H9 (cell line): ENCODE measurements around the gene KRT28. TPM values are rescaled to one million over a fixed set of nuclear protein-coding genes. Genes with fewer than 3 reads are reported as not detected.

Experiments used
- DNase-seq: peaks from one replicate; pipeline ENCODE4 v3.0.0-alpha.2; 2017
- H2AFZ ChIP-seq: one replicate; pipeline ENCODE4 v1.6.1; 2013; ENCODE audit warnings: mild to moderate bottlenecking, low read length, control low read depth, moderate library complexity
- H2AK5ac ChIP-seq: 2 replicates; pipeline ENCODE4 v1.6.1; 2013; ENCODE audit warnings: low read length, control low read depth, mixed read lengths; ENCODE audit not compliant: insufficient read length
- H2BK120ac ChIP-seq: one replicate; pipeline ENCODE4 v1.6.1; 2013; ENCODE audit warnings: low read depth, mild to moderate bottlenecking, low read length, control low read depth, inconsistent platforms; ENCODE audit not compliant: poor library complexity, severe bottlenecking
- H2BK12ac ChIP-seq: 2 replicates; pipeline ENCODE4 v1.6.1; 2013; ENCODE audit warnings: low read length, control low read depth, mixed read lengths, low read depth; ENCODE audit not compliant: insufficient read length
- H2BK15ac ChIP-seq: 2 replicates; pipeline ENCODE4 v1.6.1; 2013; ENCODE audit warnings: low read depth, low read length, control low read depth
- H2BK20ac ChIP-seq: one replicate; pipeline ENCODE4 v1.6.1; 2013; ENCODE audit warnings: low read depth, mild to moderate bottlenecking, low read length, control low read depth, inconsistent platforms; ENCODE audit not compliant: poor library complexity, severe bottlenecking
- H2BK5ac ChIP-seq: 2 replicates; pipeline ENCODE4 v1.6.1; 2013; ENCODE audit warnings: low read length, control low read depth, mixed read lengths; ENCODE audit not compliant: insufficient read length
- H3K14ac ChIP-seq: 2 replicates; pipeline ENCODE4 v1.6.1; 2013; ENCODE audit warnings: low read length, control low read depth; ENCODE audit not compliant: insufficient read depth
- H3K18ac ChIP-seq: 2 replicates; pipeline ENCODE4 v1.6.1; 2013; ENCODE audit warnings: low read depth, mild to moderate bottlenecking, mixed read lengths, low read length, control low read depth; ENCODE audit not compliant: insufficient read length
- H3K23ac ChIP-seq: 2 replicates; pipeline ENCODE4 v1.6.1; 2013; ENCODE audit warnings: low read length, control low read depth, mixed read lengths, low read depth; ENCODE audit not compliant: insufficient read length
- H3K23me2 ChIP-seq: 2 replicates; pipeline ENCODE4 v1.6.1; 2013; ENCODE audit warnings: low read depth, mild to moderate bottlenecking, mixed read lengths, low read length, control low read depth; ENCODE audit not compliant: insufficient read length, poor library complexity, severe bottlenecking
- H3K27ac ChIP-seq: 2 replicates; pipeline ENCODE4 v1.5.1; 2013; ENCODE audit warnings: low read length, control low read depth, mixed read lengths, low read depth; ENCODE audit not compliant: insufficient read length
- H3K27me3 ChIP-seq: 2 replicates; pipeline ENCODE4 v1.6.1; 2013; ENCODE audit warnings: low read length, control low read depth, inconsistent platforms; ENCODE audit not compliant: insufficient read depth
- H3K4ac ChIP-seq: 2 replicates; pipeline ENCODE4 v1.6.1; 2013; ENCODE audit warnings: low read depth, mild to moderate bottlenecking, control low read depth, inconsistent platforms, low read length, moderate library complexity
- H3K4me1 ChIP-seq: 2 replicates; pipeline ENCODE4 v1.6.1; 2013; ENCODE audit warnings: low read length, control low read depth, inconsistent platforms; ENCODE audit not compliant: insufficient read depth
- H3K4me2 ChIP-seq: 2 replicates; pipeline ENCODE4 v1.6.1; 2013; ENCODE audit warnings: low read length, control low read depth, mixed read lengths; ENCODE audit not compliant: insufficient read length, insufficient read depth
- H3K56ac ChIP-seq: 2 replicates; pipeline ENCODE4 v1.6.1; 2013; ENCODE audit warnings: low read depth, mild to moderate bottlenecking, mixed read lengths, low read length, control low read depth; ENCODE audit not compliant: insufficient read length
- H3K79me1 ChIP-seq: 2 replicates; pipeline ENCODE4 v1.6.1; 2013; ENCODE audit warnings: low read depth, mild to moderate bottlenecking, moderate library complexity, low read length, control low read depth, inconsistent platforms; ENCODE audit not compliant: insufficient read depth, poor library complexity, severe bottlenecking
- H3K79me2 ChIP-seq: 2 replicates; pipeline ENCODE4 v1.6.1; 2013; ENCODE audit warnings: low read length, control low read depth, inconsistent platforms; ENCODE audit not compliant: insufficient read depth
- H3K9ac ChIP-seq: 2 replicates; pipeline ENCODE4 v1.6.1; 2013; ENCODE audit warnings: low read length, control low read depth, mixed read lengths; ENCODE audit not compliant: insufficient read length; ENCODE audit errors: extremely low read depth
- H3K9me3 ChIP-seq: one replicate; pipeline ENCODE4 v1.6.1; 2013; ENCODE audit warnings: low read depth, low read length, inconsistent platforms; ENCODE audit not compliant: control insufficient read depth
- H3T11ph ChIP-seq: one replicate; pipeline ENCODE4 v1.6.1; 2013; ENCODE audit warnings: mild to moderate bottlenecking, low read length, control low read depth, inconsistent platforms
- H4K20me1 ChIP-seq: one replicate; pipeline ENCODE4 v1.6.1; 2013; ENCODE audit not compliant: control insufficient read depth, insufficient read length, insufficient read depth
- H4K5ac ChIP-seq: 2 replicates; pipeline ENCODE4 v1.6.1; 2013; ENCODE audit warnings: low read depth, mild to moderate bottlenecking, mixed read lengths, low read length, control low read depth; ENCODE audit not compliant: insufficient read length
- H4K8ac ChIP-seq: replicated peaks from 2 replicates; pipeline ENCODE4 v1.6.1; 2013; ENCODE audit warnings: low read length, control low read depth, mixed read lengths, low read depth; ENCODE audit not compliant: insufficient read length
- H4K91ac ChIP-seq: 2 replicates; pipeline ENCODE4 v1.6.1; 2013; ENCODE audit warnings: low read depth, mild to moderate bottlenecking, moderate library complexity, mixed read lengths, low read length, control low read depth; ENCODE audit not compliant: insufficient read length
- H3K27ac Mint-ChIP-seq, 3 experiments: 2 replicates in 2 of 3; 3 replicates in 1 of 3; pipeline ENCODE4 v1.8.0; 2020 to 2021; ENCODE audit warnings: mixed read lengths in 3 of 3, mild to moderate bottlenecking in 1 of 3, moderate library complexity in 1 of 3
- H3K27me3 Mint-ChIP-seq: 2 replicates; pipeline ENCODE4 v1.8.0; 2021; ENCODE audit warnings: low read depth, mild to moderate bottlenecking, moderate library complexity, mixed read lengths
- H3K36me3 Mint-ChIP-seq, 3 experiments: 2 replicates in 2 of 3; 3 replicates in 1 of 3; pipeline ENCODE4 v1.8.0; 2020 to 2021; ENCODE audit warnings: low read depth in 3 of 3, mixed read lengths in 3 of 3; ENCODE audit not compliant: insufficient read depth in 1 of 3
- H3K4me1 Mint-ChIP-seq, 2 experiments: 2 replicates each; pipeline ENCODE4 v1.8.0; 2020; ENCODE audit warnings: mixed read lengths in 2 of 2
- H3K4me3 Mint-ChIP-seq, 2 experiments: 2 replicates in 1 of 2; 3 replicates in 1 of 2; pipeline ENCODE4 v1.8.0; 2020 to 2021; ENCODE audit warnings: mild to moderate bottlenecking in 2 of 2, mixed read lengths in 2 of 2, moderate library complexity in 1 of 2
- H3K9me3 Mint-ChIP-seq, 2 experiments: 2 replicates in 1 of 2; 3 replicates in 1 of 2; pipeline ENCODE4 v1.8.0; 2020; ENCODE audit warnings: mild to moderate bottlenecking in 2 of 2, mixed read lengths in 2 of 2, moderate library complexity in 1 of 2
- WGBS: extraction: QIAGEN DNeasy Blood & Tissue Kit; methylation state at CpG from one replicate; pipeline ENCODE4 v1.1.7; 2013; ENCODE audit warnings: missing lambda C conversion rate, low lambda C conversion rate, mixed read lengths; ENCODE audit not compliant: insufficient read length; ENCODE audit errors: extremely low coverage; 5-methylcytosine and 5-hydroxymethylcytosine counted together
- total RNA-seq: library from RNA; stranded (reverse); gene quantifications from 2 replicates; pipeline ENCODE4 v1.2.1, GENCODE V29; 2021
- TF ChIP-seq, protein P1 (sequence below): fragments of 200-600 bp; sonication (generic); conservative IDR thresholded peaks from 3 replicates; pipeline ENCODE4 v1.8.0; 2021; ENCODE audit warnings: antibody characterized with exemption, mild to moderate bottlenecking

Gene KRT28
- total RNA-seq, 1 experiment from 2014 or later, result not detected

- H3K27ac Mint-ChIP-seq, result no peak overlapping the region
- H3K23me2 ChIP-seq, result no peaks in the 10 kb centered on the region
- no CpG with 5 or more reads among the region's 3 CpGs for WGBS
Observed at GRCh38 chr17:40753804-40754203, 46.0 kb downstream of the KRT28 start.

More at GRCh38 chr17:40753804-40754203, 46.0 kb downstream of the KRT28 start:
- no peak overlapping the region for H3K4me3 Mint-ChIP-seq
- H3K4me1 ChIP-seq, result no peaks in the 10 kb centered on the region
- H4K5ac ChIP-seq, result no peak overlapping the region
- H3K9ac ChIP-seq, result no peak overlapping the region
- H3T11ph ChIP-seq, result no peak overlapping the region
- no peak overlapping the region for H2BK20ac ChIP-seq
- no peak for DNase-seq
- H3K27me3 Mint-ChIP-seq, result peaks cover 18% of the 10 kb centered on the region
- H3K4me2 ChIP-seq, result no peak overlapping the region
- H3K79me2 ChIP-seq, result no peaks in the 10 kb centered on the region
- H2AFZ ChIP-seq, result no peak overlapping the region
- no peak overlapping the region for H2AK5ac ChIP-seq
- no peak overlapping the region for H4K8ac ChIP-seq
- no peak overlapping the region for H2BK12ac ChIP-seq
- no peak overlapping the region for H3K14ac ChIP-seq
- no peak overlapping the region for H3K23ac ChIP-seq
- H3K4me1 Mint-ChIP-seq, result no peaks in the 10 kb centered on the region; a peak in 1 of 4 replicates
- H2BK5ac ChIP-seq, result no peak overlapping the region
- H4K20me1 ChIP-seq, result no peaks in the 10 kb centered on the region
- no peak overlapping the region for H3K18ac ChIP-seq
- H3K9me3 Mint-ChIP-seq, result peaks cover 0 to 4% of the 10 kb centered on the region in 2 experiments; a peak in 2 of 5 replicates
- H3K36me3 Mint-ChIP-seq, result no peaks in the 10 kb centered on the region
- H3K56ac ChIP-seq, result no peak overlapping the region
- H3K27ac ChIP-seq, result no peak overlapping the region
- no peak overlapping the region for H2BK15ac ChIP-seq
- H3K9me3 ChIP-seq, result no peaks in the 10 kb centered on the region
- H3K79me1 ChIP-seq, result no peaks in the 10 kb centered on the region
- H3K4ac ChIP-seq, result no peak overlapping the region
- TF ChIP-seq, protein P1, sequence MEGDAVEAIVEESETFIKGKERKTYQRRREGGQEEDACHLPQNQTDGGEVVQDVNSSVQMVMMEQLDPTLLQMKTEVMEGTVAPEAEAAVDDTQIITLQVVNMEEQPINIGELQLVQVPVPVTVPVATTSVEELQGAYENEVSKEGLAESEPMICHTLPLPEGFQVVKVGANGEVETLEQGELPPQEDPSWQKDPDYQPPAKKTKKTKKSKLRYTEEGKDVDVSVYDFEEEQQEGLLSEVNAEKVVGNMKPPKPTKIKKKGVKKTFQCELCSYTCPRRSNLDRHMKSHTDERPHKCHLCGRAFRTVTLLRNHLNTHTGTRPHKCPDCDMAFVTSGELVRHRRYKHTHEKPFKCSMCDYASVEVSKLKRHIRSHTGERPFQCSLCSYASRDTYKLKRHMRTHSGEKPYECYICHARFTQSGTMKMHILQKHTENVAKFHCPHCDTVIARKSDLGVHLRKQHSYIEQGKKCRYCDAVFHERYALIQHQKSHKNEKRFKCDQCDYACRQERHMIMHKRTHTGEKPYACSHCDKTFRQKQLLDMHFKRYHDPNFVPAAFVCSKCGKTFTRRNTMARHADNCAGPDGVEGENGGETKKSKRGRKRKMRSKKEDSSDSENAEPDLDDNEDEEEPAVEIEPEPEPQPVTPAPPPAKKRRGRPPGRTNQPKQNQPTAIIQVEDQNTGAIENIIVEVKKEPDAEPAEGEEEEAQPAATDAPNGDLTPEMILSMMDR, result no peak
- no peak overlapping the region for H4K91ac ChIP-seq
- H2BK120ac ChIP-seq, result no peak overlapping the region
- H3K27me3 ChIP-seq, result no peaks in the 10 kb centered on the region
